ENCODE data around the gene MCM10.

- no peak for TF ChIP-seq CTCF (IDR thresholded peaks at IDR 0.05)
- TF ChIP-seq POLR2A (IDR thresholded peaks at IDR 0.05): no peak
- no peak for TF ChIP-seq POLR2AphosphoS5 (IDR thresholded peaks at IDR 0.05; ENCODE audit: insufficient read depth in 1 of 2, low read depth in 1 of 2)
These were observed 7.4 kb downstream of the MCM10 start for GRCh38 chr10:13168781-13169180.

Measured in vagina (tissue), 2 donors.